Cardiac fibroblast (primary cell): Measurements from ENCODE around the gene ELL2.

ENCODE experiments used
- DNase-seq, 2 donors: peaks; one replicate each; pipeline versions ENCODE4 v3.0.0 to v3.0.0-alpha.2; 2010; ENCODE audit warnings: low read depth in 2 of 2
- H3K4me3 ChIP-seq, 2 donors: replicated peaks in 1 of 2; 1 replicate in 1 of 2; 2 replicates in 1 of 2; pipeline ENCODE4 v1.5.1; 2011; ENCODE audit warnings: low read depth in 2 of 2, low read length in 2 of 2, mild to moderate bottlenecking in 2 of 2, moderate library complexity in 1 of 2
- CTCF ChIP-seq: IDR thresholded peaks from one replicate; pipeline ENCODE4 v1.5.1; 2011; ENCODE audit warnings: low read depth, mild to moderate bottlenecking, low read length, inconsistent platforms

The ELL2 gene

DNA sequence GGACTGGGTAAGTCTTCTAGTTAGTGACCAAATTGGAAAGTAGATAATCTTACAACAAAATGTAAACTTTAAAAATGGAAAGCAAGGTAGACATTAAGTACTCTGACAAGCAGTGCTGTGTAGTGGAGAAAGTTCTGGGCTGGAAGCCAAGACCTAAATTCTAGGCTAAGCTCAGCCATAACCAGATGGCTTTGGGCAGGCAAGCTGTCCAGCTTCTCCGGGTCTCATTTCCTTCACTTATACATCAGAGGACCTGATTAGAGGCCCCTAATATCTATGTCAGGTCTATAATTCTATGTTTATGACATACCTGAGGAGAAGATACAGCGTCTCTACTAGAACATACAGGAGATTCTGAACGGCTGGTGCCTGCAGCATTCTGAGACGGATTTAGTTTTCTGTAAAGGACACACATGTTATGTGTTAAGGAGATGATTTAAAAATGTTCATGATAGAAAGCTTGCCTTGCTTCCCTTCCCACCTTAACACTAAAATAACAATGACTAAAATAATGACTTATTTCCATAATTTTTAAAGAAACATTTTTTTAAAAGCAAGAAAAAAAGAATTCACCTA is 61.2 kb downstream of the ELL2 start:
- no peak overlapping the region for H3K4me3 ChIP-seq
- peak; percentile 72 to 74 for DNase-seq

DNA sequence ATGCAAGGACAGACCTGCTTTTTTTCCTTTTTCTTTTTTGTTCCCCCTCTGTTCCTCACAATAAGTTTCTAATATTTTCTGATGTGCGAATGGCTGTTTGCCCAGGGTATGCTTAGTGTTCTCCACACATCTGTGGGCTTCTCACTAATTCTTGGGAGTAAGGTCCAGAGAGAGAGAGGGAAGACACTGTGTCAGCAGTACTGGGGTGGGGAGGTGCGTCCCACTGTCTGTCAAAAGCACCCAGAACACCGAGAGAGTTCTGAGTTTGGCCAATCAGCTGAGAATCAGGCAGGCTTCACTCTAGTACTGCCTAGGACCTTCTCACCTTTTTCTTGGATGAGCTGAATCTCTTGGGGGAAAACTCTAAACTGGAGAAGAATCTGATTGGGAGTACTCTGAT is 61.8 kb downstream of the ELL2 start:
- TF ChIP-seq CTCF: no peak
- DNase-seq: no peak
- no peak overlapping the region for H3K4me3 ChIP-seq

More for the DNA sequence above, 61.2 kb downstream of the ELL2 start:
- TF ChIP-seq CTCF: no peak

DNA sequence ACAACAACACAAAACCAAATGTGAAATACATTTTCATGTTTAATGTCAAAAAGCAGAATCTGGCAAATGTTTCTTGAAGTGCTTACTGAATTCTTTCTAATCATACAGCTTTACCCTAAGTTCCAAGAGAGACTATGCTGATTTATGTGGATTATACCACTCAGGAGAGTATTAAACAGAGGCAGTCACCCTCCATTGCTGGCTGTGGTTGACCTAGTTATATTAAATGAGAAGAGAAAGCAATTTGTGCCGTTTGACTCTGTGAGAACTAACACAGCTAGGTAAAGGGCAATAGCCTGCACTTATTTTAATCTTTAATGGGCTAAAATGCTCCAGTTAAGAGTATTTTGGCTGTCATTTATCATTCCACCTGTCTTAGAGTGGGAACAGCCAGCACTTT is 62.6 kb downstream of the ELL2 start:
- TF ChIP-seq CTCF: no peak
- no peak for DNase-seq
- no peak overlapping the region for H3K4me3 ChIP-seq

- no peak overlapping the region for H3K4me3 ChIP-seq
- no peak for TF ChIP-seq CTCF
- DNase-seq: peak in 1 of 2 donors; percentile 68
Measured at GRCh38 chr5:95895771-95896170, 65.9 kb downstream of the ELL2 start.

GRCh38 chr5:95895251-95895650 is 66.4 kb downstream of the ELL2 start:
- no peak for DNase-seq
- no peak for TF ChIP-seq CTCF

GRCh38 chr5:95892784-95893354 is 68.8 kb downstream of the ELL2 start:
- H3K4me3 ChIP-seq: no peak overlapping the region
- TF ChIP-seq CTCF: peak; percentile 57
- peak; percentile 64 to 66 for DNase-seq

More at GRCh38 chr5:95895251-95895650, 66.4 kb downstream of the ELL2 start:
- H3K4me3 ChIP-seq: no peak overlapping the region

DNA sequence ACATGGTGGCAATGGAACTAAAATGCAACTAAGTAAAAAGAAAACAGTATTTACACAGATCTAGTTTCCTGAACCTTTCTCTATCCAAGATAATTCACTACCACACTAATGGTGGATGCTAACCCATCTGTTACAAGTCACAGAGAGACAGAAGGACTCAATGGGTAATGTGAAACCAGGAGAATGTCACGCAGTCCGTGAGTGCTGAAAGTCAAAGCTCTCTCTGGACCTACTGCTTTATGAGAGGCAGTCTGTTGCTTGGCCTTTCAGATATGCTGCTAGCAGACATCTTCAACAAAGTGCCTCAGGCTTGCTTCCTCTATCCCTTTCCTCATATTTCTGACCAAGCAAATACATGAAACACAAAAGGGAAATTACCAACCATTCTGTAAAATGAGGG is 70.2 kb downstream of the ELL2 start:
- H3K4me3 ChIP-seq: no peak overlapping the region
- TF ChIP-seq CTCF: no peak
- DNase-seq: no peak
